SK-N-SH (cell line): ENCODE data around the gene ZNF511.

Experiments used
- CTCF ChIP-seq: fragments of 200-600 bp; sonication (generic); IDR thresholded peaks from 2 replicates; pipeline ENCODE4 v1.6.1; 2017; ENCODE audit warnings: antibody characterized with exemption, mild to moderate bottlenecking, moderate library complexity
- EP300 ChIP-seq, 2 experiments: IDR thresholded peaks; 2 replicates each; pipeline versions ENCODE4 v1.4.0 to v1.6.1; 2012; ENCODE audit warnings: borderline replicate concordance in 1 of 2, low read depth in 1 of 2, low read length in 1 of 2
- JUND ChIP-seq: IDR thresholded peaks from 2 replicates; pipeline ENCODE4 v1.4.0; 2012
- MAX ChIP-seq: IDR thresholded peaks from 2 replicates; pipeline ENCODE4 v1.4.0; 2012; ENCODE audit warnings: low read depth
- MEF2A ChIP-seq: IDR thresholded peaks from 2 replicates; pipeline ENCODE4 v1.4.0; 2012; ENCODE audit warnings: low read depth, borderline replicate concordance
- MXI1 ChIP-seq: IDR thresholded peaks from 2 replicates; pipeline ENCODE4 v1.6.1; 2012; ENCODE audit warnings: mild to moderate bottlenecking, low read depth, low read length, improper control_type of control experiment
- NFIC ChIP-seq: IDR thresholded peaks from 2 replicates; pipeline ENCODE4 v1.4.0; 2012; ENCODE audit warnings: borderline replicate concordance
- NRF1 ChIP-seq: IDR thresholded peaks from 2 replicates; pipeline ENCODE4 v1.6.1; 2012; ENCODE audit warnings: low read depth, mild to moderate bottlenecking, low read length
- PBX3 ChIP-seq: IDR thresholded peaks from 2 replicates; pipeline ENCODE4; 2012
- RAD21 ChIP-seq: IDR thresholded peaks from 2 replicates; pipeline ENCODE4 v1.6.1; 2012; ENCODE audit warnings: mild to moderate bottlenecking, low read length
- SIN3A ChIP-seq: IDR thresholded peaks from 2 replicates; pipeline ENCODE4 v1.6.1; 2012; ENCODE audit warnings: low read depth, mild to moderate bottlenecking, low read length, moderate library complexity, borderline replicate concordance
- TCF12 ChIP-seq: IDR thresholded peaks from 2 replicates; pipeline ENCODE4 v1.4.0; 2012
- USF1 ChIP-seq: IDR thresholded peaks from 2 replicates; pipeline ENCODE4 v1.4.0; 2012; ENCODE audit warnings: low read depth, borderline replicate concordance
- TF ChIP-seq, protein P1 (sequence below): IDR thresholded peaks from 2 replicates; pipeline ENCODE4 v1.6.1; 2012; ENCODE audit warnings: mild to moderate bottlenecking, low read depth, low read length, moderate library complexity

- TF ChIP-seq CTCF = no peak
- TF ChIP-seq MXI1 = no peak
- no peak for TF ChIP-seq TCF12
- no peak for TF ChIP-seq EP300 (IDR thresholded peaks at IDR 0.05; ENCODE audit: borderline replicate concordance in 1 of 2, low read depth in 1 of 2, low read length in 1 of 2)
- no peak for TF ChIP-seq PBX3
- no peak for TF ChIP-seq SIN3A
- TF ChIP-seq, protein P1, sequence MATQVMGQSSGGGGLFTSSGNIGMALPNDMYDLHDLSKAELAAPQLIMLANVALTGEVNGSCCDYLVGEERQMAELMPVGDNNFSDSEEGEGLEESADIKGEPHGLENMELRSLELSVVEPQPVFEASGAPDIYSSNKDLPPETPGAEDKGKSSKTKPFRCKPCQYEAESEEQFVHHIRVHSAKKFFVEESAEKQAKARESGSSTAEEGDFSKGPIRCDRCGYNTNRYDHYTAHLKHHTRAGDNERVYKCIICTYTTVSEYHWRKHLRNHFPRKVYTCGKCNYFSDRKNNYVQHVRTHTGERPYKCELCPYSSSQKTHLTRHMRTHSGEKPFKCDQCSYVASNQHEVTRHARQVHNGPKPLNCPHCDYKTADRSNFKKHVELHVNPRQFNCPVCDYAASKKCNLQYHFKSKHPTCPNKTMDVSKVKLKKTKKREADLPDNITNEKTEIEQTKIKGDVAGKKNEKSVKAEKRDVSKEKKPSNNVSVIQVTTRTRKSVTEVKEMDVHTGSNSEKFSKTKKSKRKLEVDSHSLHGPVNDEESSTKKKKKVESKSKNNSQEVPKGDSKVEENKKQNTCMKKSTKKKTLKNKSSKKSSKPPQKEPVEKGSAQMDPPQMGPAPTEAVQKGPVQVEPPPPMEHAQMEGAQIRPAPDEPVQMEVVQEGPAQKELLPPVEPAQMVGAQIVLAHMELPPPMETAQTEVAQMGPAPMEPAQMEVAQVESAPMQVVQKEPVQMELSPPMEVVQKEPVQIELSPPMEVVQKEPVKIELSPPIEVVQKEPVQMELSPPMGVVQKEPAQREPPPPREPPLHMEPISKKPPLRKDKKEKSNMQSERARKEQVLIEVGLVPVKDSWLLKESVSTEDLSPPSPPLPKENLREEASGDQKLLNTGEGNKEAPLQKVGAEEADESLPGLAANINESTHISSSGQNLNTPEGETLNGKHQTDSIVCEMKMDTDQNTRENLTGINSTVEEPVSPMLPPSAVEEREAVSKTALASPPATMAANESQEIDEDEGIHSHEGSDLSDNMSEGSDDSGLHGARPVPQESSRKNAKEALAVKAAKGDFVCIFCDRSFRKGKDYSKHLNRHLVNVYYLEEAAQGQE = no peak
- no peak for TF ChIP-seq MAX
- TF ChIP-seq JUND = no peak
- no peak for TF ChIP-seq USF1
- no peak for TF ChIP-seq RAD21
- no peak for TF ChIP-seq NFIC
- TF ChIP-seq MEF2A = no peak
- no peak for TF ChIP-seq NRF1
Observed at GRCh38 chr10:133271521-133272300, 37.0 kb upstream of the ZNF511 start.
